Sigmoid colon (tissue), 7 donors: ENCODE results near the gene FAU. TPM values are rescaled to one million over a fixed set of nuclear protein-coding genes. Genes with fewer than 3 reads are reported as not detected.

Experiments used
- DNase-seq: peaks from one replicate; pipeline ENCODE4 v3.0.0-alpha.2; 2019
- H3K27ac ChIP-seq, 4 donors: fragments of 200-600 bp; sonication (generic); one replicate each; pipeline ENCODE4 v1.5.1; 2016 to 2019; ENCODE audit warnings: mild to moderate bottlenecking in 1 of 4
- H3K27me3 ChIP-seq, 3 donors: fragments of 200-600 bp; sonication (generic); one replicate each; pipeline ENCODE4 v1.5.1; 2019; ENCODE audit warnings: mild to moderate bottlenecking in 1 of 3
- H3K36me3 ChIP-seq, 4 donors: fragments of 200-600 bp; sonication (generic); one replicate each; pipeline ENCODE4 v1.5.1; 2016 to 2019
- H3K4me1 ChIP-seq, 4 donors: fragments of 200-600 bp; sonication (generic); one replicate each; pipeline ENCODE4 v1.5.1; 2017 to 2019
- H3K4me3 ChIP-seq, 4 donors: fragments of 200-600 bp; sonication (generic); one replicate each; pipeline ENCODE4 v1.5.1; 2017 to 2019; ENCODE audit warnings: mild to moderate bottlenecking in 2 of 4, moderate library complexity in 1 of 4
- H3K9me3 ChIP-seq, 4 donors: fragments of 200-600 bp in 3 of 4; sonication (generic) in 3 of 4; one replicate each; pipeline versions ENCODE4 v1.5.1 to v1.6.1; 2013 to 2019
- CTCF ChIP-seq, 4 experiments: fragments of 450-650 bp in 3 of 4; fragments of 200-600 bp in 1 of 4; IDR thresholded peaks; one replicate each; pipeline ENCODE4 v1.5.1; 2016 to 2019; ENCODE audit warnings: antibody characterized with exemption in 4 of 4, mild to moderate bottlenecking in 3 of 4, moderate library complexity in 2 of 4
- EP300 ChIP-seq, 4 donors: sonication (generic); formaldehyde crosslinking; IDR thresholded peaks; one replicate each; pipeline ENCODE4 v1.6.1; 2017; ENCODE audit warnings: antibody characterized with exemption in 4 of 4
- POLR2A ChIP-seq, 2 donors: fragments of 450-650 bp; IDR thresholded peaks; one replicate each; pipeline ENCODE4 v1.6.1; 2016; ENCODE audit warnings: antibody characterized with exemption in 2 of 2, mild to moderate bottlenecking in 2 of 2, moderate library complexity in 2 of 2
- POLR2AphosphoS5 ChIP-seq, 4 donors: sonication (generic); formaldehyde crosslinking; IDR thresholded peaks; one replicate each; pipeline ENCODE4 v1.6.1; 2017; ENCODE audit warnings: antibody characterized with exemption in 4 of 4
- WGBS, 2 donors: extraction: QIAGEN DNeasy Blood & Tissue Kit; methylation state at CpG; one replicate each; pipeline ENCODE4 v1.1.7; 2013; 5-methylcytosine and 5-hydroxymethylcytosine counted together
- intact Hi-C: fragments of 100-400 bp; cut with DNase I; formaldehyde crosslinking; loops from one replicate; pipeline ENCODE4 v1.15.1; 2023
- polyA plus RNA-seq, 3 donors: library from polyadenylated mRNA; stranded (reverse); fragments of 200-250 nt; gene quantifications; one replicate each; pipeline ENCODE4 v1.2.3, GENCODE V29; 2013
- total RNA-seq, 4 donors: library from RNA; depleted of rRNA; stranded (reverse); fragments of >200 nt; gene quantifications; one replicate each; pipeline ENCODE4 v1.1.0, GENCODE V29; 2016
- donor health status: healthy with polysubstance abuse.
- donor health status: Bipolar disorder and iron deficiency.
- donor health status: healthy.

The FAU gene
- total and polyA plus RNA-seq, 7 donors, result 811 to 1,561 (median 1,235) TPM

GRCh38 chr11:65157336-65157735, 35.4 kb upstream of the FAU start:
- no peak for DNase-seq
- Histone ChIP-seq H3K4me1 (no peaks in the 10 kb centered on the region), H3K36me3 (no peaks in the 10 kb centered on the region), H3K27me3 (no peaks in the 10 kb centered on the region), H3K9me3 (no peaks in the 10 kb centered on the region), H3K27ac (no peak overlapping the region), H3K4me3 (no peak overlapping the region)
- WGBS, 2 donors, result 74 to 87% methylated on average over 3 of the region's 3 CpGs
- intact Hi-C loops, result no loop called here
- no peak for TF ChIP-seq EP300 (IDR thresholded peaks at IDR 0.05)
- TF ChIP-seq CTCF (IDR thresholded peaks at IDR 0.05), result no peak
- no peak for TF ChIP-seq POLR2AphosphoS5 (IDR thresholded peaks at IDR 0.05)
- no peak for TF ChIP-seq POLR2A (IDR thresholded peaks at IDR 0.05)

GRCh38 chr11:65156926-65157325, 35.0 kb upstream of the FAU start:
- Histone ChIP-seq H3K27me3 (no peaks in the 10 kb centered on the region), H3K9me3 (no peaks in the 10 kb centered on the region), H3K27ac (no peak overlapping the region), H3K4me1 (no peaks in the 10 kb centered on the region), H3K36me3 (no peaks in the 10 kb centered on the region), H3K4me3 (no peak overlapping the region)
- intact Hi-C loops, result no loop called here
- DNase-seq, result no peak
- WGBS, 2 donors, result 93% methylated on average over 3 of the region's 3 CpGs
- TF ChIP-seq CTCF (IDR thresholded peaks at IDR 0.05) (no peak), EP300 (IDR thresholded peaks at IDR 0.05) (no peak), POLR2A (IDR thresholded peaks at IDR 0.05) (no peak), POLR2AphosphoS5 (IDR thresholded peaks at IDR 0.05) (no peak)

GRCh38 chr11:65156256-65156655, 34.3 kb upstream of the FAU start:
- TF ChIP-seq POLR2AphosphoS5 (IDR thresholded peaks at IDR 0.05) (no peak), CTCF (IDR thresholded peaks at IDR 0.05) (no peak), POLR2A (IDR thresholded peaks at IDR 0.05) (no peak), EP300 (IDR thresholded peaks at IDR 0.05) (no peak)
- no peaks in the 10 kb centered on the region for H3K27me3 ChIP-seq
- no peaks in the 10 kb centered on the region for H3K9me3 ChIP-seq
- H3K36me3 ChIP-seq, result no peaks in the 10 kb centered on the region
- 93 to 95% methylated on average over 3 of the region's 3 CpGs for WGBS, 2 donors
- intact Hi-C loops, result no loop called here
- no peak for DNase-seq
- H3K4me3 ChIP-seq, result no peak overlapping the region
- no peaks in the 10 kb centered on the region for H3K4me1 ChIP-seq
- no peak overlapping the region for H3K27ac ChIP-seq

GRCh38 chr11:65152122-65152521, 30.2 kb upstream of the FAU start:
- intact Hi-C loops, result no loop called here
- no peak for TF ChIP-seq EP300 (IDR thresholded peaks at IDR 0.05)
- TF ChIP-seq CTCF (IDR thresholded peaks at IDR 0.05), result no peak
- no peak for TF ChIP-seq POLR2AphosphoS5 (IDR thresholded peaks at IDR 0.05)
- TF ChIP-seq POLR2A (IDR thresholded peaks at IDR 0.05), result no peak
- H3K27ac ChIP-seq, result peak overlapping the region in 1 of 4 donors; percentile 27
- 63 to 68% methylated on average over 2 of the region's 2 CpGs for WGBS, 2 donors
- DNase-seq, result no peak
- peaks cover 0 to 13% (median 4%) of the 10 kb centered on the region in 4 donors for H3K4me1 ChIP-seq
- H3K36me3 ChIP-seq, result no peaks in the 10 kb centered on the region
- H3K27me3 ChIP-seq, result no peaks in the 10 kb centered on the region
- no peaks in the 10 kb centered on the region for H3K9me3 ChIP-seq
- H3K4me3 ChIP-seq, result no peak overlapping the region

GRCh38 chr11:65151331-65151899, 29.5 kb upstream of the FAU start:
- intact Hi-C loops, result no loop called here
- 64 to 75% methylated on average over 3 of the region's 3 CpGs for WGBS, 2 donors
- H3K4me1 ChIP-seq, result peaks cover 0 to 13% (median 4%) of the 10 kb centered on the region in 4 donors
- peak overlapping the region in 3 of 4 donors; percentile 7 to 65 (median 28) for H3K27ac ChIP-seq
- no peaks in the 10 kb centered on the region for H3K36me3 ChIP-seq
- no peak for DNase-seq
- no peaks in the 10 kb centered on the region for H3K9me3 ChIP-seq
- H3K4me3 ChIP-seq, result no peak overlapping the region
- TF ChIP-seq POLR2A (IDR thresholded peaks at IDR 0.05) (no peak), POLR2AphosphoS5 (IDR thresholded peaks at IDR 0.05) (no peak), EP300 (IDR thresholded peaks at IDR 0.05) (no peak), CTCF (IDR thresholded peaks at IDR 0.05) (no peak)
- H3K27me3 ChIP-seq, result peaks cover 0 to 4% (median 0%) of the 10 kb centered on the region in 3 donors
